Measurements from ENCODE around the gene SORBS1.

SORBS1 gene

GRCh38 chr10:95530029-95530428, 31.1 kb downstream of the SORBS1 start:
- Histone ChIP-seq H2BK5ac (ENCODE audit: low read depth, low read length, poor library complexity) (no peak overlapping the region), H3K4me1 (ENCODE audit: control insufficient read depth in 1 of 2, insufficient read depth in 2 of 2, low read length in 2 of 2) (no peaks in the 10 kb centered on the region), H4K12ac (ENCODE audit: low read depth, low read length) (no peak overlapping the region), H3K4ac (ENCODE audit: low read depth, low read length) (no peak overlapping the region), H3K27me3 (ENCODE audit: insufficient read depth, low read length) (no peaks in the 10 kb centered on the region), H3K4me3 (ENCODE audit: low read depth, low read length) (no peak overlapping the region), H2AFZ (ENCODE audit: insufficient read depth, low read length, poor library complexity) (no peak overlapping the region), H4K8ac (ENCODE audit: low read depth, low read length) (no peak overlapping the region), H3K18ac (ENCODE audit: low read length) (no peak overlapping the region), H2BK12ac (ENCODE audit: low read length) (no peak overlapping the region), H3K36me3 (ENCODE audit: control insufficient read depth in 1 of 2, insufficient read depth in 2 of 2, low read length in 2 of 2) (no peaks in the 10 kb centered on the region), H3K9ac (ENCODE audit: low read length) (no peak overlapping the region), H3K79me2 (ENCODE audit: control insufficient read depth, insufficient read depth, low read length, poor library complexity) (no peaks in the 10 kb centered on the region), H3K4me2 (ENCODE audit: low read length) (no peak overlapping the region), H3K79me1 (ENCODE audit: low read length) (no peaks in the 10 kb centered on the region), H3K27ac (ENCODE audit: low read depth, low read length) (no peak overlapping the region), H2AK5ac (ENCODE audit: low read length) (no peak overlapping the region), H4K91ac (ENCODE audit: low read depth, low read length) (no peak overlapping the region), H3K14ac (ENCODE audit: low read length) (no peak overlapping the region), H3K9me3 (ENCODE audit: insufficient read depth, low read depth, low read length) (no peaks in the 10 kb centered on the region), H3K23ac (ENCODE audit: low read length) (no peak overlapping the region), H2BK120ac (ENCODE audit: insufficient read depth, low read length, poor library complexity) (no peak overlapping the region)
- WGBS (ENCODE audit: extremely low coverage, insufficient coverage, insufficient read length): no CpG with 5 or more reads among the region's 2 CpGs
- no peak for DNase-seq

GRCh38 chr10:95526044-95526443, 35.1 kb downstream of the SORBS1 start:
- no peak for DNase-seq
- Histone ChIP-seq H3K4me2 (ENCODE audit: low read length) (no peak overlapping the region), H3K79me2 (ENCODE audit: control insufficient read depth, insufficient read depth, low read length, poor library complexity) (no peaks in the 10 kb centered on the region), H3K27me3 (ENCODE audit: insufficient read depth, low read length) (no peaks in the 10 kb centered on the region), H2AK5ac (ENCODE audit: low read length) (no peak overlapping the region), H4K8ac (ENCODE audit: low read depth, low read length) (no peak overlapping the region), H3K36me3 (ENCODE audit: control insufficient read depth in 1 of 2, insufficient read depth in 2 of 2, low read length in 2 of 2) (no peaks in the 10 kb centered on the region), H3K4me1 (ENCODE audit: control insufficient read depth in 1 of 2, insufficient read depth in 2 of 2, low read length in 2 of 2) (peaks cover 0 to 1% of the 10 kb centered on the region in 2 experiments), H4K91ac (ENCODE audit: low read depth, low read length) (no peak overlapping the region), H2BK12ac (ENCODE audit: low read length) (no peak overlapping the region), H2BK5ac (ENCODE audit: low read depth, low read length, poor library complexity) (no peak overlapping the region), H3K4ac (ENCODE audit: low read depth, low read length) (no peak overlapping the region), H3K27ac (ENCODE audit: low read depth, low read length) (no peak overlapping the region), H3K18ac (ENCODE audit: low read length) (no peak overlapping the region), H3K4me3 (ENCODE audit: low read depth, low read length) (no peak overlapping the region), H2BK120ac (ENCODE audit: insufficient read depth, low read length, poor library complexity) (no peak overlapping the region), H2AFZ (ENCODE audit: insufficient read depth, low read length, poor library complexity) (no peak overlapping the region), H4K12ac (ENCODE audit: low read depth, low read length) (no peak overlapping the region), H3K9me3 (ENCODE audit: insufficient read depth, low read depth, low read length) (no peaks in the 10 kb centered on the region), H3K79me1 (ENCODE audit: low read length) (no peaks in the 10 kb centered on the region), H3K9ac (ENCODE audit: low read length) (no peak overlapping the region), H3K14ac (ENCODE audit: low read length) (no peak overlapping the region), H3K23ac (ENCODE audit: low read length) (no peak overlapping the region)
- no CpG with 5 or more reads among the region's 7 CpGs for WGBS (ENCODE audit: extremely low coverage, insufficient coverage, insufficient read length)

DNA sequence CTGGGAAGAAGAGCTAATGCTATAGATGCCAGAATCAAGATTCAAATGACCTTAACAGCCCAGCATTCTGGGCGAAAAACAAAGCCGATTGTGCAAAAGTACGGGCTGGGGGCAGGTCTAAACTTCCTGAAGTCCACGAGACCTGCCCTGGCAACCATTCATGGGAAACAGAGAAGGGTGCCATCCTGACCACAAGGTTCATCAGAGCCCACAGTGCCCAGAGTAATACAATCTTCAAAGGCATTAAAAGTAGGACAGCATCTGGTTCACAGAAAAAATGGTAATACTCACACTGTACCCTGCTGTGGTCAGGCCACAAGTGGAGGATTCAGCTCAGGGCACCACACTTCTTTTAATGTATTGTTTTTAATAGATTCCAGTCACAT, 36.1 kb downstream of the SORBS1 start:
- Histone ChIP-seq H3K4ac (ENCODE audit: low read depth, low read length) (no peak overlapping the region), H3K4me2 (ENCODE audit: low read length) (no peak overlapping the region), H3K9ac (ENCODE audit: low read length) (no peak overlapping the region), H3K36me3 (ENCODE audit: control insufficient read depth in 1 of 2, insufficient read depth in 2 of 2, low read length in 2 of 2) (no peaks in the 10 kb centered on the region), H3K23ac (ENCODE audit: low read length) (no peak overlapping the region), H3K4me1 (ENCODE audit: control insufficient read depth in 1 of 2, insufficient read depth in 2 of 2, low read length in 2 of 2) (peaks cover 0 to 3% of the 10 kb centered on the region in 2 experiments), H3K14ac (ENCODE audit: low read length) (no peak overlapping the region), H2AK5ac (ENCODE audit: low read length) (no peak overlapping the region), H3K27ac (ENCODE audit: low read depth, low read length) (no peak overlapping the region), H2BK12ac (ENCODE audit: low read length) (no peak overlapping the region), H3K79me1 (ENCODE audit: low read length) (no peaks in the 10 kb centered on the region), H3K79me2 (ENCODE audit: control insufficient read depth, insufficient read depth, low read length, poor library complexity) (no peaks in the 10 kb centered on the region), H4K8ac (ENCODE audit: low read depth, low read length) (no peak overlapping the region), H3K4me3 (ENCODE audit: low read depth, low read length) (no peak overlapping the region), H2BK120ac (ENCODE audit: insufficient read depth, low read length, poor library complexity) (no peak overlapping the region), H2BK5ac (ENCODE audit: low read depth, low read length, poor library complexity) (no peak overlapping the region), H3K18ac (ENCODE audit: low read length) (no peak overlapping the region), H2AFZ (ENCODE audit: insufficient read depth, low read length, poor library complexity) (no peak overlapping the region), H4K91ac (ENCODE audit: low read depth, low read length) (no peak overlapping the region), H3K27me3 (ENCODE audit: insufficient read depth, low read length) (no peaks in the 10 kb centered on the region), H3K9me3 (ENCODE audit: insufficient read depth, low read depth, low read length) (no peaks in the 10 kb centered on the region), H4K12ac (ENCODE audit: low read depth, low read length) (no peak overlapping the region)
- WGBS (ENCODE audit: extremely low coverage, insufficient coverage, insufficient read length): no CpG with 5 or more reads among the region's 4 CpGs
- no peak for DNase-seq

DNA sequence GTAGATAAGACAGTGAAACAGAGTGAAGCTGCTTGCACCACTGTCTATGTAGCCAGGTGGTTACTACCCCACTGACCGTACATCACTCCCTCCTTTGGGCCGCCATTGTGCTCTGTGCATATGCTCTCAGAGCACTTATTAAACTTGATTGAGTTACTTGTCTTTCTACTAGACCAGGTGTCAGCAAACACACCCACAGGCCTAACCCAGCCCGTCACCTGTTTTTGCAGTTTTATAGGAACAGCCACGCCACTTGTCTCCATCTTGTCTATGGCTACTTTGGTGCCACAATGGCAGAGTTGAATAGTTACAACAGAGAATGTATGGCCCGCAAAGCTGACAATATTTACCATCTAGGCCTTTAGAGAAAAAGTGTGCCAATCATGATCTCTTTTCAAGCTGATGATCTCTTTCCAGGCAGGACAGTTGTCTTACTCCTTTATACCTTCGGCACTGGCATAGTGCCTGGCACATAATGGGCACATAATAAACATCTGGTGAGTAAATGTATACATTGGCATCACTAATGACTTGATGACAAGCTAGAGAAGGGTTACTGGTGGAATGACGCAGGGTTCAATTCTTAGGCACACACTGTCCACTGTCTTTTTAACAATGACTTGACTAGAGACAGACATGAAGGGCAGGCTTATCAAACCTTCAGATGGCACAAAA, 36.7 kb downstream of the SORBS1 start:
- no peak overlapping the region for H4K91ac ChIP-seq (ENCODE audit: low read depth, low read length)
- H3K23ac ChIP-seq (ENCODE audit: low read length): no peak overlapping the region
- H3K4me1 ChIP-seq (ENCODE audit: control insufficient read depth in 1 of 2, insufficient read depth in 2 of 2, low read length in 2 of 2): peaks cover 0 to 3% of the 10 kb centered on the region in 2 experiments
- no peak overlapping the region for H2AFZ ChIP-seq (ENCODE audit: insufficient read depth, low read length, poor library complexity)
- H2AK5ac ChIP-seq (ENCODE audit: low read length): no peak overlapping the region
- no peak overlapping the region for H2BK12ac ChIP-seq (ENCODE audit: low read length)
- no peaks in the 10 kb centered on the region for H3K79me2 ChIP-seq (ENCODE audit: control insufficient read depth, insufficient read depth, low read length, poor library complexity)
- no peak overlapping the region for H4K8ac ChIP-seq (ENCODE audit: low read depth, low read length)
- H2BK120ac ChIP-seq (ENCODE audit: insufficient read depth, low read length, poor library complexity): no peak overlapping the region
- H3K9me3 ChIP-seq (ENCODE audit: insufficient read depth, low read depth, low read length): no peaks in the 10 kb centered on the region
- H3K79me1 ChIP-seq (ENCODE audit: low read length): no peaks in the 10 kb centered on the region
- H2BK5ac ChIP-seq (ENCODE audit: low read depth, low read length, poor library complexity): no peak overlapping the region
- no peaks in the 10 kb centered on the region for H3K36me3 ChIP-seq (ENCODE audit: control insufficient read depth in 1 of 2, insufficient read depth in 2 of 2, low read length in 2 of 2)
- H4K12ac ChIP-seq (ENCODE audit: low read depth, low read length): no peak overlapping the region
- H3K4me3 ChIP-seq (ENCODE audit: low read depth, low read length): no peak overlapping the region
- no peak for DNase-seq
- no CpG with 5 or more reads among the region's 7 CpGs for WGBS (ENCODE audit: extremely low coverage, insufficient coverage, insufficient read length)
- no peak overlapping the region for H3K14ac ChIP-seq (ENCODE audit: low read length)
- H3K18ac ChIP-seq (ENCODE audit: low read length): no peak overlapping the region
- H3K4me2 ChIP-seq (ENCODE audit: low read length): no peak overlapping the region
- H3K4ac ChIP-seq (ENCODE audit: low read depth, low read length): no peak overlapping the region
- H3K27me3 ChIP-seq (ENCODE audit: insufficient read depth, low read length): no peaks in the 10 kb centered on the region
- H3K9ac ChIP-seq (ENCODE audit: low read length): no peak overlapping the region
- no peak overlapping the region for H3K27ac ChIP-seq (ENCODE audit: low read depth, low read length)

All from trophoblast cell (in vitro differentiated cells and primary cell).